MM.1S (cell line): ENCODE results near the gene SLC5A9.

Experiments used
- EZH2 ChIP-seq: fragments of 300-600 bp; sonication (generic); optimal IDR thresholded peaks from 2 replicates; pipeline ENCODE3; 2017; ENCODE audit warnings: low read depth, mild to moderate bottlenecking, antibody characterized with exemption, low read length, mixed read lengths
- EZH2phosphoT487 ChIP-seq: fragments of 300-600 bp; sonication (generic); IDR thresholded peaks from 2 replicates; pipeline ENCODE4 v1.6.1; 2018; ENCODE audit warnings: antibody characterized with exemption, low read length
- TF ChIP-seq, protein P1 (sequence below): fragments of 300-600 bp; sonication (generic); IDR thresholded peaks from 2 replicates; pipeline ENCODE4 v1.5.1; 2016; ENCODE audit warnings: antibody characterized with exemption, low read length, mixed read lengths

DNA sequence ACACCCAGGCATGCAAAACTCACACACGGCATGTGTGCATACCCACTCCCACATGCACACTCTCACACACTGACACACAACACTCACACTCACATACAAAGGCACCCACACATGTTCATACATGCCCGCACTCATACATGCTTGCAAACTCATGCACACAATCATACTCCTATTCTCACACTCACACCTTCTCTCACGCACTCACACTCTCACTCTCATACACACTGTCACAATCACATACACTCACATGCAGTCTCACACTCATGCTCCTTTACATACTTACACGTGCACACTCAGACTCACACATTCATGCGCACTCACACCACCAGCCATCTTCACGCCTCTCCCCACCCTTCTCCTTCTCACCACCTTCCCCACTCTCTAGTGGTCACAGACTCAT, 3.1 kb downstream of the SLC5A9 start:
- TF ChIP-seq, protein P1, sequence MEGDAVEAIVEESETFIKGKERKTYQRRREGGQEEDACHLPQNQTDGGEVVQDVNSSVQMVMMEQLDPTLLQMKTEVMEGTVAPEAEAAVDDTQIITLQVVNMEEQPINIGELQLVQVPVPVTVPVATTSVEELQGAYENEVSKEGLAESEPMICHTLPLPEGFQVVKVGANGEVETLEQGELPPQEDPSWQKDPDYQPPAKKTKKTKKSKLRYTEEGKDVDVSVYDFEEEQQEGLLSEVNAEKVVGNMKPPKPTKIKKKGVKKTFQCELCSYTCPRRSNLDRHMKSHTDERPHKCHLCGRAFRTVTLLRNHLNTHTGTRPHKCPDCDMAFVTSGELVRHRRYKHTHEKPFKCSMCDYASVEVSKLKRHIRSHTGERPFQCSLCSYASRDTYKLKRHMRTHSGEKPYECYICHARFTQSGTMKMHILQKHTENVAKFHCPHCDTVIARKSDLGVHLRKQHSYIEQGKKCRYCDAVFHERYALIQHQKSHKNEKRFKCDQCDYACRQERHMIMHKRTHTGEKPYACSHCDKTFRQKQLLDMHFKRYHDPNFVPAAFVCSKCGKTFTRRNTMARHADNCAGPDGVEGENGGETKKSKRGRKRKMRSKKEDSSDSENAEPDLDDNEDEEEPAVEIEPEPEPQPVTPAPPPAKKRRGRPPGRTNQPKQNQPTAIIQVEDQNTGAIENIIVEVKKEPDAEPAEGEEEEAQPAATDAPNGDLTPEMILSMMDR = no peak
- TF ChIP-seq EZH2 (no peak), EZH2phosphoT487 (no peak)
